Esophagus squamous epithelium (tissue), 4 donors: ENCODE results near the gene TREML2.

Experiments
- CTCF ChIP-seq, 6 experiments: fragments of 450-650 bp in 4 of 6; fragments of 200-600 bp in 2 of 6; sonication (generic) in 2 of 6; IDR thresholded peaks; one replicate each; pipeline ENCODE4 v1.5.1; 2016 to 2019; ENCODE audit warnings: antibody characterized with exemption in 6 of 6, mild to moderate bottlenecking in 4 of 6, moderate library complexity in 4 of 6
- POLR2A ChIP-seq, 4 donors: fragments of 450-650 bp; IDR thresholded peaks; one replicate each; pipeline ENCODE4 v1.6.1; 2017; ENCODE audit warnings: antibody characterized with exemption in 4 of 4, mild to moderate bottlenecking in 4 of 4, moderate library complexity in 3 of 4

GRCh38 chr6:41226752-41227151 is 25.8 kb upstream of the TREML2 start:
- no peak for TF ChIP-seq POLR2A (IDR thresholded peaks at IDR 0.05)
- no peak for TF ChIP-seq CTCF (IDR thresholded peaks at IDR 0.05)
